ENCODE results near the gene PBX2. TPM values are rescaled to one million over a fixed set of nuclear protein-coding genes. Genes with fewer than 3 reads are reported as not detected.

PBX2 gene
- total RNA-seq, 1 experiment from 2014 or later, result 130 TPM

- TF ChIP-seq IRF1 (CRISPR knock-in tag; IDR thresholded peaks at IDR 0.05) (no peak), MAX (CRISPR knock-in tag; IDR thresholded peaks at IDR 0.05) (no peak), NR1H2 (CRISPR knock-in tag; IDR thresholded peaks at IDR 0.05) (no peak), PRDM15 (CRISPR knock-in tag; IDR thresholded peaks at IDR 0.05) (no peak), ZNF317 (CRISPR knock-in tag; IDR thresholded peaks at IDR 0.05; ENCODE audit: borderline replicate concordance, low read depth) (no peak), ZNF671 (CRISPR knock-in tag; IDR thresholded peaks at IDR 0.05) (no peak), MXD4 (CRISPR knock-in tag; IDR thresholded peaks at IDR 0.05; ENCODE audit: borderline replicate concordance) (no peak), SMAD4 (CRISPR knock-in tag; IDR thresholded peaks at IDR 0.05) (no peak), ZNF121 (CRISPR knock-in tag; IDR thresholded peaks at IDR 0.05) (no peak), CREB1 (CRISPR knock-in tag; IDR thresholded peaks at IDR 0.05) (no peak)
Observed at GRCh38 chr6:32139590-32139989, 50.4 kb downstream of the PBX2 start (continued).

GRCh38 chr6:32137454-32137853, 52.5 kb downstream of the PBX2 start:
- Mint-ChIP-seq H3K4me1 (no peaks in the 10 kb centered on the region), H3K4me3 (no peak overlapping the region), H3K36me3 (no peaks in the 10 kb centered on the region), H3K27ac (no peak overlapping the region), H3K27me3 (ENCODE audit: low read depth) (peaks cover 30% of the 10 kb centered on the region), H3K9me3 (no peaks in the 10 kb centered on the region)
- TF ChIP-seq CTCF (IDR thresholded peaks at IDR 0.05), result no peak
- no peak for TF ChIP-seq ELF4 (CRISPR knock-in tag; IDR thresholded peaks at IDR 0.05; ENCODE audit: low read depth)
- TF ChIP-seq ZNF512 (CRISPR knock-in tag; IDR thresholded peaks at IDR 0.05; ENCODE audit: borderline replicate concordance), result no peak
- no peak for TF ChIP-seq ATF3 (CRISPR knock-in tag; conservative IDR thresholded peaks at IDR 0.05)
- no peak for TF ChIP-seq FOXP4 (CRISPR knock-in tag; IDR thresholded peaks at IDR 0.05)
- no peak for TF ChIP-seq ZBTB43 (CRISPR knock-in tag; IDR thresholded peaks at IDR 0.05)
- no peak for TF ChIP-seq ZNF138 (CRISPR knock-in tag; conservative IDR thresholded peaks at IDR 0.05)
- TF ChIP-seq ESRRA (CRISPR knock-in tag; IDR thresholded peaks at IDR 0.05; ENCODE audit: borderline replicate concordance), result no peak
- TF ChIP-seq NR2C2 (CRISPR knock-in tag; IDR thresholded peaks at IDR 0.05), result no peak
- no peak for TF ChIP-seq ZNF425 (CRISPR knock-in tag; conservative IDR thresholded peaks at IDR 0.05)
- no peak for TF ChIP-seq ZNF232 (CRISPR knock-in tag; IDR thresholded peaks at IDR 0.05)
- DNase-seq (ENCODE audit: low spot score) (no peak), ATAC-seq (no peak)
- POLR2A ChIA-PET, result no interaction called here
- CTCF ChIA-PET, result interaction anchor here (2.4 kb wide), 1 partner anchor 11 kb away, joined by 16 read pairs; no protein-coding TSS in a partner anchor
